ENCODE measurements around the gene C1QTNF6.

DNA sequence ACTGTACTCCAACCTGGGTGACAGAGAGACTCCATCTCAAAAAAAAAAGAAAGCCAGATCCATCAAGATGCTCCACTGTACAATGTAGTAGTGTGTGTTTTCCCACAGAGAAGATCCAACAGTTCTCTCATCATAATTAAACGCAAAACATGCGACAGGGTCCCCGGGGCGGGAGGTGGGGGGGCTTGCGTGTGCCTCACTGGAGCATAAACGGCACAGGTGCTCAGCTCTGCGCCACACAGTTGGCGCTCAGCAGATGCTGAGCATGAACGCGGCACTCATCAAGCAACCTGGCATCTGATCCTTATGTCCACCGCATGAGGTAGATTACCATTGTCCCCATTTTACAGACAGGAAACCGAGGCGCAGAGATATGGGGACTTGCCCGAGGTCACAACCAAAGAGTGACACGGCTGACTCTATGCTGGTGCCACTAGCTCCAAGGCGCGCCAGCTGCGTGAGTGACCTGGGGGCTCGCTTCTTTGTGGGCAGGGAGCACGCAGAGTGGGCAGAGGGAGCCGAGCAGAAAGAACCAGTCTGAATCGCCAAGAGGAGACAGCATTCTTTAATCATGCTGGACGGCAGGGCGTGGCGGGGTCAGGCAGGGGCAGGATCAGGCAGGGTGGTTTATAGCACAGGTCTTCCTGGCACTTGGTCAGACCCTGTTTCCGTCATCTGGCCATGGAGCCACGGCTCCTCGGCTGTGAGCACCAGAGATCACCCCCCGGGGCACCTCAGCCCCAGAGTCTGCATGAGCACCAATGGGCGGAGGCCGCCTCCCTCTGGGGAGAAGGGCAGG, 8.2 kb downstream of the C1QTNF6 start:
- TF ChIP-seq, protein P1, sequence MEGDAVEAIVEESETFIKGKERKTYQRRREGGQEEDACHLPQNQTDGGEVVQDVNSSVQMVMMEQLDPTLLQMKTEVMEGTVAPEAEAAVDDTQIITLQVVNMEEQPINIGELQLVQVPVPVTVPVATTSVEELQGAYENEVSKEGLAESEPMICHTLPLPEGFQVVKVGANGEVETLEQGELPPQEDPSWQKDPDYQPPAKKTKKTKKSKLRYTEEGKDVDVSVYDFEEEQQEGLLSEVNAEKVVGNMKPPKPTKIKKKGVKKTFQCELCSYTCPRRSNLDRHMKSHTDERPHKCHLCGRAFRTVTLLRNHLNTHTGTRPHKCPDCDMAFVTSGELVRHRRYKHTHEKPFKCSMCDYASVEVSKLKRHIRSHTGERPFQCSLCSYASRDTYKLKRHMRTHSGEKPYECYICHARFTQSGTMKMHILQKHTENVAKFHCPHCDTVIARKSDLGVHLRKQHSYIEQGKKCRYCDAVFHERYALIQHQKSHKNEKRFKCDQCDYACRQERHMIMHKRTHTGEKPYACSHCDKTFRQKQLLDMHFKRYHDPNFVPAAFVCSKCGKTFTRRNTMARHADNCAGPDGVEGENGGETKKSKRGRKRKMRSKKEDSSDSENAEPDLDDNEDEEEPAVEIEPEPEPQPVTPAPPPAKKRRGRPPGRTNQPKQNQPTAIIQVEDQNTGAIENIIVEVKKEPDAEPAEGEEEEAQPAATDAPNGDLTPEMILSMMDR (conservative IDR thresholded peaks at IDR 0.05 in 1 of 2, IDR thresholded peaks at IDR 0.05 in 1 of 2; ENCODE audit: extremely low read depth in 1 of 2, insufficient read depth in 1 of 2, low read depth in 1 of 2, low read length in 2 of 2), result no peak
- no peak for TF ChIP-seq EZH2 (IDR thresholded peaks at IDR 0.05; ENCODE audit: borderline replicate concordance, low read length)
